Mesenchymal stem cell (in vitro differentiated cells and primary cell): ENCODE measurements around the gene MAJIN.

ENCODE experiments used
- DNase-seq: peaks from one replicate; pipeline ENCODE4 v3.0.0-alpha.2; 2013
- H2AFZ ChIP-seq: one replicate; pipeline ENCODE4 v1.6.1; 2013; ENCODE audit warnings: low read depth, mild to moderate bottlenecking, control low read depth, inconsistent platforms, low read length, moderate library complexity
- H2AK5ac ChIP-seq: 2 replicates; pipeline ENCODE4 v1.6.1; 2013; ENCODE audit warnings: low read length, moderate library complexity, mild to moderate bottlenecking, inconsistent platforms; ENCODE audit not compliant: severe bottlenecking
- H2BK120ac ChIP-seq: one replicate; pipeline ENCODE4 v1.6.1; 2013; ENCODE audit warnings: low read depth, mild to moderate bottlenecking, inconsistent platforms, low read length, moderate library complexity
- H2BK12ac ChIP-seq, 2 experiments: one replicate each; pipeline ENCODE4 v1.6.1; 2013; ENCODE audit warnings: inconsistent platforms in 2 of 2, low read length in 2 of 2, mild to moderate bottlenecking in 2 of 2, moderate library complexity in 2 of 2, control low read depth in 1 of 2
- H2BK15ac ChIP-seq: one replicate; pipeline ENCODE4 v1.6.1; 2013; ENCODE audit warnings: mild to moderate bottlenecking, low read depth, inconsistent platforms; ENCODE audit not compliant: poor library complexity, severe bottlenecking
- H2BK5ac ChIP-seq: 2 replicates; pipeline ENCODE4 v1.6.1; 2013; ENCODE audit warnings: low read depth, mild to moderate bottlenecking, low read length, control low read depth, inconsistent platforms; ENCODE audit not compliant: poor library complexity, severe bottlenecking
- H3K14ac ChIP-seq, 2 experiments: one replicate each; pipeline ENCODE4 v1.6.1; 2013; ENCODE audit warnings: inconsistent platforms in 2 of 2, low read length in 2 of 2, control low read depth in 1 of 2, mild to moderate bottlenecking in 1 of 2, moderate library complexity in 1 of 2
- H3K18ac ChIP-seq, 2 experiments: one replicate each; pipeline ENCODE4 v1.6.1; 2013; ENCODE audit warnings: inconsistent platforms in 2 of 2, low read length in 2 of 2, control low read depth in 1 of 2, low read depth in 1 of 2, mild to moderate bottlenecking in 1 of 2
- H3K23ac ChIP-seq, 2 experiments: one replicate each; pipeline ENCODE4 v1.6.1; 2013; ENCODE audit warnings: inconsistent platforms in 2 of 2, low read length in 2 of 2, mild to moderate bottlenecking in 2 of 2, moderate library complexity in 2 of 2, control low read depth in 1 of 2
- H3K27ac ChIP-seq: 2 replicates; pipeline ENCODE4 v1.5.1; 2013; ENCODE audit warnings: mild to moderate bottlenecking, moderate library complexity, low read length, control low read depth, inconsistent platforms; ENCODE audit not compliant: poor library complexity, severe bottlenecking
- H3K27me3 ChIP-seq, 2 experiments: 2 replicates each; pipeline versions ENCODE4 v1.6.1 to v1.7.0; 2013; ENCODE audit warnings: low read length in 2 of 2, mild to moderate bottlenecking in 2 of 2, moderate library complexity in 2 of 2, control low read depth in 1 of 2, inconsistent platforms in 1 of 2; ENCODE audit not compliant: control insufficient read depth in 1 of 2, insufficient read depth in 1 of 2
- H3K36me3 ChIP-seq, 2 experiments: 2 replicates each; pipeline versions ENCODE4 v1.6.1 to v1.7.0; 2013; ENCODE audit warnings: low read length in 2 of 2, control low read depth in 1 of 2, inconsistent platforms in 1 of 2, low read depth in 1 of 2, mild to moderate bottlenecking in 1 of 2; ENCODE audit not compliant: insufficient read depth in 2 of 2, control insufficient read depth in 1 of 2
- H3K4ac ChIP-seq, 2 experiments: one replicate each; pipeline ENCODE4 v1.6.1; 2013; ENCODE audit warnings: inconsistent platforms in 2 of 2, low read length in 2 of 2, mild to moderate bottlenecking in 2 of 2, moderate library complexity in 2 of 2, control low read depth in 1 of 2, low read depth in 1 of 2
- H3K4me1 ChIP-seq: 2 replicates; pipeline ENCODE4 v1.6.1; 2013; ENCODE audit warnings: low read depth, low read length, control low read depth; ENCODE audit not compliant: control insufficient read depth, insufficient read depth
- H3K4me2 ChIP-seq: 2 replicates; pipeline ENCODE4 v1.6.1; 2013; ENCODE audit warnings: low read length, mild to moderate bottlenecking, inconsistent platforms; ENCODE audit not compliant: poor library complexity, severe bottlenecking
- H3K4me3 ChIP-seq, 2 experiments: 2 replicates each; pipeline versions ENCODE4 v1.5.1 to v1.7.0; 2013; ENCODE audit warnings: low read length in 2 of 2, mild to moderate bottlenecking in 2 of 2, control low read depth in 1 of 2, low read depth in 1 of 2; ENCODE audit not compliant: insufficient read depth in 1 of 2
- H3K79me1 ChIP-seq: replicated peaks from 2 replicates; pipeline ENCODE4 v1.6.1; 2013; ENCODE audit warnings: mild to moderate bottlenecking, control low read depth, low read length, inconsistent platforms; ENCODE audit not compliant: poor library complexity, severe bottlenecking
- H3K9ac ChIP-seq: 2 replicates; pipeline ENCODE4 v1.7.0; 2013; ENCODE audit warnings: mild to moderate bottlenecking, low read length, moderate library complexity
- H3K9me3 ChIP-seq: 2 replicates; pipeline ENCODE4 v1.7.0; 2013; ENCODE audit warnings: mild to moderate bottlenecking, low read length; ENCODE audit not compliant: control insufficient read depth
- H4K8ac ChIP-seq: one replicate; pipeline ENCODE4 v1.6.1; 2013; ENCODE audit warnings: inconsistent platforms, mild to moderate bottlenecking, low read length, moderate library complexity
- H4K91ac ChIP-seq: one replicate; pipeline ENCODE4 v1.6.1; 2013; ENCODE audit warnings: mild to moderate bottlenecking, low read length, inconsistent platforms
- WGBS: methylation state at CpG from one replicate; pipeline ENCODE4 v1.1.7; 2013; ENCODE audit warnings: mixed read lengths; 5-methylcytosine and 5-hydroxymethylcytosine counted together

MAJIN gene

DNA sequence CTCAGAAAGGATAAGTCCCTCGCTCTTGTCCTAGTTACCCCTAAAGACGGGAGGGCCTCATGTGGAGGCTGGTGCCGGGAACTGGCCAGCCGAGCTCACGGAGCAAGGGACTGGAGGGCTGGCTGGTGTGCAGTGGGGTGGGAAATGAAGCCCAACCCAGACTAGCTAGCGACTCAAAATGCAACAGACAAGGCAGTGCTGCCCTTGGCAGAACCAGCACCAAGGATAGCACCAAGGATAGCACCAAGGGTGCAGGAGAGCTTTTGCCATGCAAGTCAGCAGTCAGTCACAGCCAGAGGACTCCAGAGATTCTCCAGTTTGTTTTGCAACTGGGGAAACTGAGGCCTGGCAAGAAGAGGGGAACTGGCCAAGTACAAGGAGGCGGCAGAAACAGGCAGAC is 31.4 kb upstream of the MAJIN start:
- Histone ChIP-seq H3K4me1 (peaks cover 11% of the 10 kb centered on the region), H3K14ac (no peak overlapping the region), H4K8ac (no peak overlapping the region), H3K4ac (no peak overlapping the region), H3K23ac (no peak overlapping the region), H2BK15ac (no peak overlapping the region), H3K4me3 (no peak overlapping the region), H3K9ac (no peak overlapping the region), H3K27me3 (no peaks in the 10 kb centered on the region), H3K79me1 (no peaks in the 10 kb centered on the region), H4K91ac (no peak overlapping the region), H3K9me3 (no peaks in the 10 kb centered on the region), H3K27ac (no peak overlapping the region), H2BK5ac (no peak overlapping the region), H3K18ac (no peak overlapping the region), H2AK5ac (no peak overlapping the region), H2AFZ (no peak overlapping the region), H3K4me2 (no peak overlapping the region), H3K36me3 (no peaks in the 10 kb centered on the region), H2BK120ac (no peak overlapping the region), H2BK12ac (no peak overlapping the region)
- DNase-seq: peak; percentile 50
- WGBS: 64% methylated on average over 7 of the region's 7 CpGs

DNA sequence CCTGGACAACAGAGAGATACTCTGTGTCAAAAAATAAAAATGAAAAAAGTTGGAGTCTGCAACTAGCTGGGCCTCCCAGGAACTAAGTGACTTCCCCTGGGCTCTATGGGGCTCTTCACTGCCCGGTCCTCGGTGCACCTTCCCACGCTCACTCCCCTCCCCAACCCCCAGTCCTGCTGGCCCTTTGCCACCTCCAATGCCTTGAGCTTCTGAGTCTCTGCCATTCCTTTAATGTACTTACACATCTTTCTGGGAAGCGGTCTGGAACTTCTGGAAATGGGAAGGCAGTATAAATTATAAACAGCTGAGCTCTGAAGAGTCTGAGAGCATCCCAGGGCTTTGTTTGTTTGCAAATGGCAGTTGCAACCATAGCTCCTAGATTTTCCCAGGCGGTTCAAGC is 30.8 kb upstream of the MAJIN start:
- no peak overlapping the region for H3K23ac ChIP-seq
- no peak for DNase-seq
- H4K91ac ChIP-seq: no peak overlapping the region
- peaks cover 11% of the 10 kb centered on the region for H3K4me1 ChIP-seq
- no peak overlapping the region for H4K8ac ChIP-seq
- H3K9me3 ChIP-seq: no peaks in the 10 kb centered on the region
- no peak overlapping the region for H3K18ac ChIP-seq
- H3K27ac ChIP-seq: no peak overlapping the region
- H2AK5ac ChIP-seq: no peak overlapping the region
- H3K4me3 ChIP-seq: no peak overlapping the region
- WGBS: 85% methylated on average over 5 of the region's 5 CpGs
- H3K14ac ChIP-seq: no peak overlapping the region
- no peak overlapping the region for H2BK12ac ChIP-seq
- no peaks in the 10 kb centered on the region for H3K36me3 ChIP-seq
- H2AFZ ChIP-seq: no peak overlapping the region
- H3K79me1 ChIP-seq: no peaks in the 10 kb centered on the region
- no peak overlapping the region for H2BK120ac ChIP-seq
- no peak overlapping the region for H2BK15ac ChIP-seq
- no peak overlapping the region for H3K4me2 ChIP-seq
- no peak overlapping the region for H3K9ac ChIP-seq
- no peaks in the 10 kb centered on the region for H3K27me3 ChIP-seq
- no peak overlapping the region for H2BK5ac ChIP-seq
- H3K4ac ChIP-seq: no peak overlapping the region

DNA sequence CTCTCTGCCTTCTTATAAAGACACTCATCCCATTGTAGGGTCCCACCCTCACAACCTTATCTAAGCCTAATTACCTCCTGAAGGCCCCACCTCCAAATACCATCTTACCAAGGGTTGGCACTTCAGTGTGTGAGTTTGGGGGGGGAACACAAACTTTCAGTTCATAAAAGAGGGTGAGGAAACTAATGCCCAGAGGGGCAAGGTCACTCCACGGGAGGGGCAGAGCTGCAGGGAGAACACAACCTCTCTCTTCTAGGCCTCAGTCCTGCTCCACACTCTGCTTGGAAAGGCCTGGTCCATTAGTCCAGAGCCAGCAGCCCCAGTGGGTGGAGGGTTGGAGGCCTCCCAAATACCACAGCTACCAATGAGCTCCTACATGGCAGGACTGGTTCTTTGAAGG is 27.6 kb upstream of the MAJIN start:
- Histone ChIP-seq H2BK15ac (no peak overlapping the region), H3K4me1 (peaks cover 14% of the 10 kb centered on the region), H3K23ac (no peak overlapping the region), H2BK5ac (no peak overlapping the region), H3K18ac (no peak overlapping the region), H2AK5ac (no peak overlapping the region), H3K4ac (no peak overlapping the region), H3K36me3 (no peaks in the 10 kb centered on the region), H3K14ac (no peak overlapping the region), H3K4me2 (no peak overlapping the region), H2AFZ (no peak overlapping the region), H4K91ac (no peak overlapping the region), H4K8ac (no peak overlapping the region), H3K79me1 (no peaks in the 10 kb centered on the region), H3K9ac (no peak overlapping the region), H3K9me3 (no peaks in the 10 kb centered on the region), H3K4me3 (no peak overlapping the region), H3K27ac (no peak overlapping the region), H3K27me3 (peaks cover 0 to 3% of the 10 kb centered on the region in 2 experiments), H2BK12ac (no peak overlapping the region), H2BK120ac (no peak overlapping the region)
- WGBS: 88% methylated on average over 1 of the region's 1 CpG
- DNase-seq: no peak

DNA sequence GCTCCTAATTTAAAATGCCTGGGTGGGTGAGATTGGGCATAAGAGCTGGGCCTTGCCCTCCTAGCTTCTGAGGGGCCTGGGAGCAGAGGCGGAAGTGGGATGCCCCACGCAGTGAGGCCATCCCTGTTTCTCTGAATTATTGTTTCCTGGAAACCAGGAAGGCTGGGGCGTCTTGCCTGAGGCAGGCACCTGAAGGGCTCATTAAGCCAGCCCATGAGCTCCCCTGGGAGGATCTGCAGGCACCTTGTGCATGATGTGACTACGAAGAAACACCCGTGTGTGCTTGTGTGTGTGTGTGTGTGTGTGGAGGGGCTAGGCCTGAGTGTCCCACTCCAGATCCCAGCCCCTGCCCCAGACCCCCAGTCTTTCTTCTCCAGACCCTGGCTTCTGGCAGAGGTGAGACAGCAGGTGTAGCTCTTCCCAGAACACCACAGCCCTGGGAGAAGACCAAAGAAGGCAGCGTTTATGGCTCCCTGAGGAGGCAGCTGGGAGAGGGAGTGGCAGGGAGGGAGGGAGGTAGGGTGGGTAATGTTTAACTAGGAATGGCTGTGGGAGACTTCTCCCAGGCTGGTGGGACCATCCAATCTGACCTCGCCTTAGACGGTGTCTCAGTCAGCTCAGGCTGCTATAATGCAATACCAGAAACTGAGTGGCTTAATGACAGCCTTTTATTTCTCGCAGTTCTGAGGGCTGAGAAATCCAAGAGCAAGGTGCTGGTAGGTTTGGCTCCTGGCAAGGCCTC is 27.0 kb upstream of the MAJIN start:
- H3K4ac ChIP-seq: no peak overlapping the region
- H3K9me3 ChIP-seq: no peaks in the 10 kb centered on the region
- H2BK12ac ChIP-seq: no peak overlapping the region
- no peak overlapping the region for H2AFZ ChIP-seq
- H2BK15ac ChIP-seq: no peak overlapping the region
- no peak for DNase-seq
- H3K4me3 ChIP-seq: no peak overlapping the region
- no peak overlapping the region for H4K8ac ChIP-seq
- no peak overlapping the region for H3K9ac ChIP-seq
- H3K4me1 ChIP-seq: peaks cover 14% of the 10 kb centered on the region
- no peaks in the 10 kb centered on the region for H3K36me3 ChIP-seq
- H3K4me2 ChIP-seq: no peak overlapping the region
- no peak overlapping the region for H3K27ac ChIP-seq
- H4K91ac ChIP-seq: no peak overlapping the region
- H3K79me1 ChIP-seq: no peaks in the 10 kb centered on the region
- no peak overlapping the region for H3K18ac ChIP-seq
- no peak overlapping the region for H2AK5ac ChIP-seq
- WGBS: 79% methylated on average over 7 of the region's 9 CpGs
- no peak overlapping the region for H3K14ac ChIP-seq
- no peak overlapping the region for H2BK120ac ChIP-seq
- H3K27me3 ChIP-seq: peaks cover 5 to 7% of the 10 kb centered on the region in 2 experiments
- H2BK5ac ChIP-seq: no peak overlapping the region
- no peak overlapping the region for H3K23ac ChIP-seq
